Measurements from ENCODE around the gene CORO2B.

- no peak for TF ChIP-seq CTCF (IDR thresholded peaks at IDR 0.05)
- TF ChIP-seq POLR2A (IDR thresholded peaks at IDR 0.05): no peak
Observed at GRCh38 chr15:68598171-68599152, 19.7 kb downstream of the CORO2B start.

All from uterus (tissue), 2 donors.